HEK293 (cell line): ENCODE results near the gene RHCG.

Source experiments
- CTCF ChIA-PET: fragments of 350-600 bp; formaldehyde crosslinking; extraction: SDS; loops from one replicate; lab custom pipeline; 2021; ENCODE audit warnings: antibody characterized with exemption; lab: Yijun Ruan, JAX
- POLR2A ChIA-PET: fragments of 300-600 bp; formaldehyde crosslinking; extraction: SDS; loops from one replicate; lab custom pipeline; 2020; ENCODE audit warnings: antibody characterized with exemption, inconsistent platforms; lab: Yijun Ruan, JAX
- H3K27ac ChIP-seq: fragments of 200-500 bp; sonication (Bioruptor generic); 2 replicates; pipeline ENCODE4 v1.5.1; 2014; ENCODE audit warnings: low read depth, low read length, control low read depth, inconsistent platforms; ENCODE audit errors: extremely low read depth
- H3K36me3 ChIP-seq, 2 experiments: fragments of 200-500 bp in 1 of 2; sonication (Bioruptor generic) in 1 of 2; 1 replicate in 1 of 2; 2 replicates in 1 of 2; pipeline ENCODE4 v1.5.1; 2014 to 2017; ENCODE audit warnings: inconsistent platforms in 2 of 2, low read length in 2 of 2; ENCODE audit not compliant: control insufficient read depth in 2 of 2, insufficient read depth in 1 of 2
- H3K4me1 ChIP-seq: fragments of 200-500 bp; sonication (Bioruptor generic); 2 replicates; pipeline ENCODE4 v1.5.1; 2014; ENCODE audit warnings: mild to moderate bottlenecking, low read length, inconsistent platforms; ENCODE audit not compliant: control insufficient read depth, insufficient read depth
- H3K4me3 ChIP-seq: 2 replicates; pipeline ENCODE4 v1.5.1; 2011; ENCODE audit warnings: low read depth, mild to moderate bottlenecking, control low read depth, low read length, moderate library complexity
- H3K9me3 ChIP-seq: fragments of 200-500 bp; sonication (Bioruptor generic); 2 replicates; pipeline ENCODE4 v1.5.1; 2014; ENCODE audit warnings: low read depth, low read length, inconsistent platforms; ENCODE audit not compliant: control insufficient read depth, insufficient read depth
- GFI1B ChIP-seq: fragments of 450-650 bp; formaldehyde crosslinking; IDR thresholded peaks from 2 replicates; pipeline ENCODE4 v1.5.1; 2016; ENCODE audit warnings: missing biosample characterization, missing genetic modification characterization
- ZBTB10 ChIP-seq: fragments of 450-650 bp; formaldehyde crosslinking; IDR thresholded peaks from 2 replicates; pipeline ENCODE4 v1.5.1; 2016; ENCODE audit warnings: missing biosample characterization, missing genetic modification characterization
- ZBTB20 ChIP-seq: fragments of 450-650 bp; formaldehyde crosslinking; IDR thresholded peaks from 2 replicates; pipeline ENCODE4 v1.5.1; 2016; ENCODE audit warnings: missing biosample characterization, missing genetic modification characterization
- ZFP37 ChIP-seq: fragments of 450-650 bp; formaldehyde crosslinking; IDR thresholded peaks from 2 replicates; pipeline ENCODE4 v1.5.1; 2016; ENCODE audit warnings: missing biosample characterization, missing genetic modification characterization
- ZIC2 ChIP-seq: fragments of 450-650 bp; formaldehyde crosslinking; IDR thresholded peaks from 2 replicates; pipeline ENCODE4 v1.5.1; 2016; ENCODE audit warnings: missing biosample characterization, missing genetic modification characterization
- ZNF138 ChIP-seq: fragments of 450-650 bp; formaldehyde crosslinking; IDR thresholded peaks from 2 replicates; pipeline ENCODE4 v1.5.1; 2016; ENCODE audit warnings: missing biosample characterization, missing genetic modification characterization, borderline replicate concordance
- ZNF155 ChIP-seq: fragments of 450-650 bp; formaldehyde crosslinking; IDR thresholded peaks from 2 replicates; pipeline ENCODE4 v1.5.1; 2016; ENCODE audit warnings: missing biosample characterization, missing genetic modification characterization
- ZNF16 ChIP-seq: fragments of 450-650 bp; formaldehyde crosslinking; IDR thresholded peaks from 2 replicates; pipeline ENCODE4 v1.5.1; 2016; ENCODE audit warnings: low read depth, missing biosample characterization, missing genetic modification characterization
- ZNF175 ChIP-seq: fragments of 450-650 bp; formaldehyde crosslinking; IDR thresholded peaks from 2 replicates; pipeline ENCODE4 v1.5.1; 2016; ENCODE audit warnings: missing biosample characterization, missing genetic modification characterization
- ZNF366 ChIP-seq: fragments of 450-650 bp; formaldehyde crosslinking; conservative IDR thresholded peaks from 2 replicates; pipeline ENCODE4 v1.5.1; 2016; ENCODE audit warnings: missing biosample characterization, missing genetic modification characterization
- ZNF561 ChIP-seq: fragments of 450-650 bp; IDR thresholded peaks from 2 replicates; pipeline ENCODE4 v1.5.1; 2018; ENCODE audit warnings: missing biosample characterization, missing genetic modification characterization, borderline replicate concordance
- ZNF626 ChIP-seq: fragments of 450-650 bp; sonication (Bioruptor Pico); formaldehyde crosslinking; IDR thresholded peaks from 2 replicates; pipeline ENCODE4 v1.5.1; 2018; ENCODE audit warnings: missing biosample characterization, missing genetic modification characterization, inconsistent platforms
- ZNF654 ChIP-seq: fragments of 450-650 bp; formaldehyde crosslinking; IDR thresholded peaks from 2 replicates; pipeline ENCODE4 v1.5.1; 2016; ENCODE audit warnings: low read depth, missing biosample characterization, missing genetic modification characterization
- ZNF664 ChIP-seq: fragments of 450-650 bp; formaldehyde crosslinking; IDR thresholded peaks from 2 replicates; pipeline ENCODE4 v1.5.1; 2016; ENCODE audit warnings: missing biosample characterization, missing genetic modification characterization
- ZNF704 ChIP-seq: fragments of 450-650 bp; formaldehyde crosslinking; IDR thresholded peaks from 2 replicates; pipeline ENCODE4 v1.5.1; 2016; ENCODE audit warnings: missing biosample characterization, missing genetic modification characterization
- ZNF776 ChIP-seq: fragments of 450-650 bp; formaldehyde crosslinking; IDR thresholded peaks from 2 replicates; pipeline ENCODE4 v1.5.0; 2017; ENCODE audit warnings: missing biosample characterization, missing genetic modification characterization, borderline replicate concordance
- ZNF785 ChIP-seq: fragments of 450-650 bp; formaldehyde crosslinking; IDR thresholded peaks from 2 replicates; pipeline ENCODE4 v1.5.1; 2016; ENCODE audit warnings: missing biosample characterization, missing genetic modification characterization
- ZSCAN18 ChIP-seq: fragments of 450-650 bp; formaldehyde crosslinking; IDR thresholded peaks from 2 replicates; pipeline ENCODE4 v1.5.1; 2016; ENCODE audit warnings: missing biosample characterization, missing genetic modification characterization
- ZSCAN23 ChIP-seq: fragments of 450-650 bp; formaldehyde crosslinking; IDR thresholded peaks from 2 replicates; pipeline ENCODE4 v1.5.1; 2016; ENCODE audit warnings: missing biosample characterization, missing genetic modification characterization
- ZSCAN5A ChIP-seq: fragments of 450-650 bp; formaldehyde crosslinking; IDR thresholded peaks from 2 replicates; pipeline ENCODE4 v1.5.1; 2016; ENCODE audit warnings: missing biosample characterization, missing genetic modification characterization
- TF ChIP-seq, protein P1 (sequence below): fragments of 450-650 bp; formaldehyde crosslinking; IDR thresholded peaks from 2 replicates; pipeline ENCODE4 v1.5.1; 2016; ENCODE audit warnings: missing biosample characterization, missing genetic modification characterization, low read depth
- TF ChIP-seq, protein P2 (sequence below): fragments of 450-650 bp; formaldehyde crosslinking; IDR thresholded peaks from 2 replicates; pipeline ENCODE4 v1.5.1; 2016; ENCODE audit warnings: missing biosample characterization, missing genetic modification characterization

Gene RHCG

GRCh38 chr15:89531796-89532537 is 35.6 kb upstream of the RHCG start (continued):
- no peak for TF ChIP-seq ZFP37 (tag by site-specific recombination)
- TF ChIP-seq ZSCAN23 (tag by site-specific recombination) = no peak
- TF ChIP-seq GFI1B (tag by site-specific recombination) = no peak
- no peak for TF ChIP-seq ZNF16 (tag by site-specific recombination)
- TF ChIP-seq ZNF785 (tag by site-specific recombination) = no peak

DNA sequence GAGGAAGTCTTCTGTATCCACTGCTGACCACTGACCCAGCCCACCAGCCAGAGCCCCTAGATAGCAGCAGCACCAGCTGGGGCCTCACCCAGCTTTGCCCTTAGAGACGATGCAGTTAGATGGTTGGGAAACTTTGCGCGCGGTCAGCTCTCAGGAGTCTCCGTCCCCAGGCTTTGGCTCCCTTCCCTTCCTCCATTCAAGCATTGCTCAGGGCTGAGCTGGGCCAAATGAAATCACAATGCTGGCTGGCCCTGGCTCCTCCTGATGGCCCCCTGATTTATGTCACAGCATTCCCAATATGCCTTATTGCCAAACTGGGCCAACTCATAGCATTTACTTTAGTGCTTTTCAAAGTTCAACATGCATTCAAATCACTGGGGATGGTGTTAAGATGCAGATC is 34.6 kb upstream of the RHCG start:
- Histone ChIP-seq H3K9me3 (no peaks in the 10 kb centered on the region), H3K27ac (no peak overlapping the region), H3K36me3 (no peaks in the 10 kb centered on the region), H3K4me3 (no peak overlapping the region), H3K4me1 (no peaks in the 10 kb centered on the region)
- POLR2A ChIA-PET = interaction anchor here (1.4 kb wide), 1 partner anchor 44 kb away, joined by 5 read pairs; the partner anchor contains the start of gene TICRR
- no peak for TF ChIP-seq ZIC2 (tag by site-specific recombination)
- TF ChIP-seq, protein P1, sequence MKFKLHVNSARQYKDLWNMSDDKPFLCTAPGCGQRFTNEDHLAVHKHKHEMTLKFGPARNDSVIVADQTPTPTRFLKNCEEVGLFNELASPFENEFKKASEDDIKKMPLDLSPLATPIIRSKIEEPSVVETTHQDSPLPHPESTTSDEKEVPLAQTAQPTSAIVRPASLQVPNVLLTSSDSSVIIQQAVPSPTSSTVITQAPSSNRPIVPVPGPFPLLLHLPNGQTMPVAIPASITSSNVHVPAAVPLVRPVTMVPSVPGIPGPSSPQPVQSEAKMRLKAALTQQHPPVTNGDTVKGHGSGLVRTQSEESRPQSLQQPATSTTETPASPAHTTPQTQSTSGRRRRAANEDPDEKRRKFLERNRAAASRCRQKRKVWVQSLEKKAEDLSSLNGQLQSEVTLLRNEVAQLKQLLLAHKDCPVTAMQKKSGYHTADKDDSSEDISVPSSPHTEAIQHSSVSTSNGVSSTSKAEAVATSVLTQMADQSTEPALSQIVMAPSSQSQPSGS (tag by site-specific recombination) = no peak
- TF ChIP-seq ZNF626 (tag by site-specific recombination) = no peak
- no peak for TF ChIP-seq ZNF155
- no peak for TF ChIP-seq ZNF561
- no peak for TF ChIP-seq ZBTB10 (tag by site-specific recombination)
- no peak for TF ChIP-seq ZNF704 (tag by site-specific recombination)
- no peak for TF ChIP-seq ZBTB20 (tag by site-specific recombination)
- no peak for TF ChIP-seq ZNF654 (tag by site-specific recombination)
- no peak for TF ChIP-seq ZNF776 (tag by site-specific recombination)
- no peak for TF ChIP-seq ZSCAN18 (tag by site-specific recombination)
- no peak for TF ChIP-seq ZNF366 (tag by site-specific recombination)
- no peak for TF ChIP-seq ZNF175 (tag by site-specific recombination)
- no peak for TF ChIP-seq ZNF138
- TF ChIP-seq, protein P2, sequence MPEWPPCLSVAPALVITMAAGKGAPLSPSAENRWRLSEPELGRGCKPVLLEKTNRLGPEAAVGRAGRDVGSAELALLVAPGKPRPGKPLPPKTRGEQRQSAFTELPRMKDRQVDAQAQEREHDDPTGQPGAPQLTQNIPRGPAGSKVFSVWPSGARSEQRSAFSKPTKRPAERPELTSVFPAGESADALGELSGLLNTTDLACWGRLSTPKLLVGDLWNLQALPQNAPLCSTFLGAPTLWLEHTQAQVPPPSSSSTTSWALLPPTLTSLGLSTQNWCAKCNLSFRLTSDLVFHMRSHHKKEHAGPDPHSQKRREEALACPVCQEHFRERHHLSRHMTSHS (tag by site-specific recombination) = no peak
- no peak for TF ChIP-seq ZNF664 (tag by site-specific recombination)
- TF ChIP-seq ZSCAN5A (tag by site-specific recombination) = no peak
- CTCF ChIA-PET = interaction anchor here (0.9 to 1.3 kb wide), 5 partner anchors 10 to 173 kb away, joined by 3 to 4 read pairs (median 4); no protein-coding TSS in a partner anchor
